C4-2B (cell line): Measurements from ENCODE around the gene GALNT9.

Experiments used
- CTCF ChIP-seq: fragments of 450-650 bp; conservative IDR thresholded peaks from 2 replicates; pipeline ENCODE4 v1.5.1; 2017; ENCODE audit warnings: mild to moderate bottlenecking
- ZFX ChIP-seq: fragments of 450-650 bp; IDR thresholded peaks from 2 replicates; pipeline ENCODE4 v1.6.1; 2017

GRCh38 chr12:132342251-132343227 is 13.2 kb upstream of the GALNT9 start:
- no peak; the same call in 1 of the 2 replicates for TF ChIP-seq CTCF
- TF ChIP-seq ZFX, result no peak
